Fibroblast of villous mesenchyme (primary cell): ENCODE measurements around the gene SLC12A8. TPM values are rescaled to one million over a fixed set of nuclear protein-coding genes. Genes with fewer than 3 reads are reported as not detected.
A peak's percentile ranks its signal among the peaks of the same experiment; 100 is the strongest.

Experiments used
- DNase-seq: peaks from one replicate; pipeline ENCODE4 v3.0.0-alpha.2; 2010; ENCODE audit warnings: low read depth
- H3K4me3 ChIP-seq: 2 replicates; pipeline ENCODE4 v1.5.1; 2011; ENCODE audit warnings: low read depth, mild to moderate bottlenecking, low read length
- total RNA-seq: library from RNA; depleted of rRNA; stranded (reverse); fragments of >200 nt; gene quantifications from 2 replicates; pipeline ENCODE4 v1.2.3, GENCODE V29; 2012
- TF ChIP-seq, protein P1 (sequence below): IDR thresholded peaks from 2 replicates; pipeline ENCODE4 v1.5.1; 2012; ENCODE audit warnings: low read depth, mild to moderate bottlenecking, low read length; ENCODE audit not compliant: insufficient read depth

SLC12A8 gene
- total RNA-seq, 1 donor: 37.6 TPM

DNA sequence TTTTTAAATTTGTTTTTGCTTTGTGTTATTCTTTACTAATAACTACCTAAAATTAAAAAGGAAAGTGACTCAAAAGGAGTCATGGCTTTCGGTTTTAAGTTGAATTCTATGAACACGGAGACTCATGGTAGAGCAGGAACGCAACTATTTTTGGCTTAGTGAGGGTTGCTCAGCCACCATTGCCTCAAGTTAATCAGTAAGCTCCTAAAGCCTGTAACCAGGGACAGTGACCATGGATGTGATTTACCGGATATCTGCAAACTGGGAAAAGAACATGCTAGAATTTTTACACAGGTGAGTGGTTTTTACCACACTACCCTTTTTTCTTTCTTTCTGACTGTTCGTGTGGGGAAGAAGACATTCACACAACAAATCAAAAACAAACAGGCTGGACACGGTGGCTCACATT, 11.8 kb downstream of the SLC12A8 start:
- TF ChIP-seq, protein P1, sequence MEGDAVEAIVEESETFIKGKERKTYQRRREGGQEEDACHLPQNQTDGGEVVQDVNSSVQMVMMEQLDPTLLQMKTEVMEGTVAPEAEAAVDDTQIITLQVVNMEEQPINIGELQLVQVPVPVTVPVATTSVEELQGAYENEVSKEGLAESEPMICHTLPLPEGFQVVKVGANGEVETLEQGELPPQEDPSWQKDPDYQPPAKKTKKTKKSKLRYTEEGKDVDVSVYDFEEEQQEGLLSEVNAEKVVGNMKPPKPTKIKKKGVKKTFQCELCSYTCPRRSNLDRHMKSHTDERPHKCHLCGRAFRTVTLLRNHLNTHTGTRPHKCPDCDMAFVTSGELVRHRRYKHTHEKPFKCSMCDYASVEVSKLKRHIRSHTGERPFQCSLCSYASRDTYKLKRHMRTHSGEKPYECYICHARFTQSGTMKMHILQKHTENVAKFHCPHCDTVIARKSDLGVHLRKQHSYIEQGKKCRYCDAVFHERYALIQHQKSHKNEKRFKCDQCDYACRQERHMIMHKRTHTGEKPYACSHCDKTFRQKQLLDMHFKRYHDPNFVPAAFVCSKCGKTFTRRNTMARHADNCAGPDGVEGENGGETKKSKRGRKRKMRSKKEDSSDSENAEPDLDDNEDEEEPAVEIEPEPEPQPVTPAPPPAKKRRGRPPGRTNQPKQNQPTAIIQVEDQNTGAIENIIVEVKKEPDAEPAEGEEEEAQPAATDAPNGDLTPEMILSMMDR: no peak
- no peak overlapping the region for H3K4me3 ChIP-seq
- DNase-seq: no peak

DNA sequence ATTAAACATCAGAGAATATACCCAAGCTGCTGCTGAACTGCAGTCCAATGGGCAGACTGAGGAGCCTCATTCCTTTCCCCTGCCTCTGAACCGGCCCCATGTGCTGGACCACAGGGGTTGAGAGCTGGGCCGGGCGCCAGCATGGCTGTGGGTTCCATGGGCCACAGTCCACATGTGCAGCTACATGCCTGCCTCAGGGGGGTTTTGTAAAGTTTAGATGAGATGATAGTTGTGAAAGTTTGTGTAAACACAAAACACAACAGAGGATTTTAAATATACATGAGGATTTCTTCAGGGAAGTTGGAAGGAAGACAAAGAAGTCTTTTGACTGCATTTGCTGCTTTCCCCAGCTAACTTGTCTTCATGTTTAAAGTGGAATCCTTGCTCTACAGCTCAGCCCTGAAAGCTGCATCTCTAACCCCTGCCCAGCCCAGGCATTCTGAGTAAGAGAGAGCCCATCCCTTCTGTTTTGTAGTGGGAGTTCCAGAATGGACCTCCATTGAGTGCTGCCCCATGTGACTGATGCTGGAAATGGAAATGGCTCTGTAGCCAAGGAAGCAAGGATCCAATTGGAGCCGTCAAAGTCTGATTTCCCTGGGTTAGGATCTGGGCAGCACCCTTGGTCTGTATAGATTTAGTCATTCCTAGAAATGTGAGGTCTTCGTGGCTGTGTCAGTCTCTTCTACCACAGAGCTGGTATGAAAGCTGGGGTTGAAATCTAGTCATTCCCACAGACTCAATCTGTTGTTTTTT, 17.5 kb downstream of the SLC12A8 start:
- DNase-seq: peak; percentile 82
- no peak overlapping the region for H3K4me3 ChIP-seq
- TF ChIP-seq, protein P1: no peak

DNA sequence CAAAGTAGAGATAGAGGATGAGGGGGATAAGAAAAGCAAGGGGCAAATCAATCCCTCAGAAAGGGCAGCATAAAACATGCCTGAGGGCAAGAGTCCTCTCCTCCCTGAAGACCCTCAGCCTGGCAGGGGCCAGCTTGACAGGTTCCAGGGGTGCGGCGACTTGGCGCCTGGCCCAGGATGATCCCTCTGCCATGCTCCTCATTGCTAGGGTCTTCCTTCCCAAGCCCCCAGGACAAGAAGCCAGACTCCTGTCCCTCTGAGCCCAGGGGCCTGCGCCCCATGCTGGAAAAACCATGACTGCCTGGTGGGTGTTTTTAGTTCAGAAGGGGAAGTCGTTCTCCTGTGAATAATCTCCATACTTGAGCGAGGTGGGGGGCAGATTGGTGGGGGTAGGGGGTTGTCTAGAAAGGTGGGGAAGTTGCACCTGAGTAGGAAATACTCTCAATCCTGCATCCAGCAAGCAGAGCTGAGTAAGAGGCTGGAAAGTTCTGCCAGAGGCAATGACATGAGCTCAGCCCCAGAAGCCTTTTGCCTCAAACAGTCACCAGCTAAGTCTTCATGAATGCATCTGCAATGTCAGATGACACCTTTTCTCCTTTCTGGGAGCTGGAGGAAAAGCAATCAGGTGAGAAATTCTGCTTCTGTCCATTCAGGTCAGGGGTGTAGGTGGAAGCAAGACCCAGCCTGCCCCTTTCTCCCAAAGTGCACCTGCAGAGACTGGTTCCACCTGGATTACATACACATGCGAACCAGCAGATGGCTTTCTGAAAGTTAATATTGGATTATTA, 18.3 kb downstream of the SLC12A8 start:
- TF ChIP-seq, protein P1: no peak
- H3K4me3 ChIP-seq: no peak overlapping the region
- DNase-seq: no peak

DNA sequence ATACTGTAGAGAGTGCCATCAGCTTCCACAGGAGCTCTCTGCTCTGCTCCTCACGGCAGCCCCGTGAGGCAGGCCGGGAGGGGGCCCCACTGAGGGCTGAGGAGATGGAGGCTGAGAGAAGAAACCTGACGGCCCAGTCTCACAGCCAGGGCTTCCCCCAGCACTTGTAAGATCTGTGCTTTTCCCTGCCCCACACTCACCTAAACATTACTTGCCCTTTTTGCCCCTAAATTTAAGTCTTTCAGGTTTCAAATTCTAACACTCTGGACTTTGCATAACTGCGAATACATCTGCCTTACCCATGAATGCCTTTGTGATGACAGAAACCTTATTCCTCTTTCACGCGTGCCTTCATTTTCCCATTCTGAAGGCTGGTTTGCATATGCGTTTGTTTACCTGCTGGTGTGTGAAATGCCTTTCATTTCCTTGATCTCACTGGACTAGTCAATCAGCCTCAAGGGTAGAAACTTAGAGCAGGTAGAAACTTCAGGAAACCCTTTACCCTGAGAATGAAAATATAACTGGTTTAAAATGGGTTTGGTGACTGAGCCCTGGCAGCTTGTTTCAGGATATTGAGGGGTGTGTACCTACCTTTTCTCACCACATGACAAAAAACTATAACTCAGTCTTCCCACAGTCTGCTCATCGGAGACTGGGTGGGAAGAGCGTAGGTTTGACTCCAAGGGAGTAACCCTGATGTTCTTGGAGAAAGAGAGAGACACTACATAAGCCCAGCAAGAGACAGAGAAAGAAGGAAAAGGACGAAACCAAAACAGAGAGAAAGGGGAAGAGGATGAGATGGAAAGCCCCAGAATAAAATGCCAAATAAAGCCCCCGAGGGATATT, 20.1 kb downstream of the SLC12A8 start:
- TF ChIP-seq, protein P1: peak; percentile 27
- no peak overlapping the region for H3K4me3 ChIP-seq
- DNase-seq: no peak

DNA sequence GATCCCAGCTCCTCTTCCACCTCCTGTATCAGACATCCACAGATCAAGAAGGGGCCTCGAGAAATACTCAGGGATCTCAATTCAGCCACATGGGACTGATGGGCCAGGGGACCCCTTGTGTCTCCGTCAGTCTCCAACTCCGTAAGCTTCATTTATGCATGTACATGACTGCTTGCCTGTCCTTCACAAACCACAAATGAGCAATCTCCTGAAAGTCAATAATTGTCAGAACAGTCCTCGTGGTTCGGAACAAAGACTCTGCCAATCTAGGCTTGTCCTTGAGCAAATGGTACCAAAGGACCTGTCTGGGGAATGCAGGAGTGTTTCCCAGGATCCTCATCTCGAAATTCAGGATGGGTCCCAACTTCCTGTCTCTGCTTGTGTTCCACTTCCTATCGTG, 20.8 kb downstream of the SLC12A8 start:
- no peak overlapping the region for H3K4me3 ChIP-seq
- TF ChIP-seq, protein P1: no peak
- no peak for DNase-seq

DNA sequence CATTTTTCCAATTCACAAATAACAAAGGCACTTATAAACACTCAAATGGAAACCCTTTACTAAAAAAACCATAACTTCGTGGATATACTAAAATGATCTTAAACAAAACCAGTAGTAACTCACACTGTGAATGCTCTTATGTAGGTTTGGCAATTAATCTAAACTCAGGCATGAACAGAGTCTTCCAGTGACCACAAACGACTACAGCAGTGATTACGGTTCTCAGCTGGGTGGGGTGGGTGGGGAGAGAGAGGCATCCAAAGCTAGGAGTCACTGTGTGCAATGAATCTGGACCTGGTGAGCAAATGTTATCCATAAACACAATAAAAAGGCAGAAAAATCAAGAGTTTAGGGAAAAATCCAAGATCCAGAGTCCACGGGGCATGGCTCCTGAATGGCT, 21.3 kb downstream of the SLC12A8 start:
- no peak overlapping the region for H3K4me3 ChIP-seq
- TF ChIP-seq, protein P1: no peak
- DNase-seq: peak; percentile 27
